HepG2 (cell line): Measurements from ENCODE around the gene GMCL2. TPM values are rescaled to one million over a fixed set of nuclear protein-coding genes. Genes with fewer than 3 reads are reported as not detected.
A peak's percentile ranks its signal among the peaks of the same experiment; 100 is the strongest.

Experiments
- CC2D1A ChIP-seq: sonication (generic); formaldehyde crosslinking; IDR thresholded peaks from 2 replicates; pipeline ENCODE4 v1.8.1; 2023; ENCODE audit warnings: mild to moderate bottlenecking, missing genetic modification reagents
- ELF3 ChIP-seq: IDR thresholded peaks from 2 replicates; pipeline ENCODE4 v1.6.1; 2016; ENCODE audit warnings: missing genetic modification reagents, missing compliant biosample characterization
- IKZF4 ChIP-seq: sonication (generic); formaldehyde crosslinking; IDR thresholded peaks from 2 replicates; pipeline ENCODE4 v1.5.1; 2020; ENCODE audit warnings: borderline replicate concordance, mild to moderate bottlenecking, low read depth, missing genetic modification reagents; ENCODE audit errors: not compliant biosample characterization
- MTF2 ChIP-seq: sonication (generic); formaldehyde crosslinking; IDR thresholded peaks from 2 replicates; pipeline ENCODE4 v1.5.0; 2020; ENCODE audit warnings: missing genetic modification reagents, borderline replicate concordance
- NONO ChIP-seq, 2 experiments: fragments of 450-650 bp in 1 of 2; sonication (generic) in 1 of 2; formaldehyde crosslinking in 1 of 2; IDR thresholded peaks in 1 of 2; conservative IDR thresholded peaks in 1 of 2; 2 replicates each; pipeline versions ENCODE4 v1.6.1 to v1.8.0; 2017 to 2022; ENCODE audit warnings: mild to moderate bottlenecking in 1 of 2, missing genetic modification reagents in 1 of 2, moderate library complexity in 1 of 2
- RAD21 ChIP-seq: fragments of 450-650 bp; formaldehyde crosslinking; IDR thresholded peaks from 2 replicates; pipeline ENCODE4 v1.5.0; 2020; ENCODE audit warnings: mild to moderate bottlenecking
- SAFB2 ChIP-seq: sonication (generic); formaldehyde crosslinking; IDR thresholded peaks from 2 replicates; pipeline ENCODE4 v1.5.1; 2020; ENCODE audit warnings: missing genetic modification reagents, low read depth, mild to moderate bottlenecking, borderline replicate concordance
- ZNF160 ChIP-seq: sonication (generic); formaldehyde crosslinking; IDR thresholded peaks from 2 replicates; pipeline ENCODE4 v1.8.0; 2022; ENCODE audit warnings: mild to moderate bottlenecking, inconsistent platforms, missing genetic modification reagents
- ZNF335 ChIP-seq: sonication (generic); formaldehyde crosslinking; IDR thresholded peaks from 2 replicates; pipeline ENCODE4 v1.4.0; 2020; ENCODE audit warnings: missing genetic modification reagents
- ZNF343 ChIP-seq: sonication (generic); formaldehyde crosslinking; IDR thresholded peaks from 2 replicates; pipeline ENCODE4 v1.4.0; 2020; ENCODE audit warnings: mild to moderate bottlenecking, missing genetic modification reagents
- ZNF407 ChIP-seq: sonication (generic); formaldehyde crosslinking; IDR thresholded peaks from one replicate; pipeline ENCODE4 v1.5.1; 2020; ENCODE audit warnings: mild to moderate bottlenecking, missing genetic modification reagents; ENCODE audit errors: not compliant biosample characterization
- polyA plus RNA-seq, 8 experiments: library from polyadenylated mRNA; depleted of rRNA in 3 of 8; stranded (reverse) in 7 of 8; unstranded in 1 of 8; fragments of >200 nt; fragmentation: Illumina TruSeq in 4 of 8; extraction: Trizol in 4 of 8; gene quantifications; 2 replicates each; pipeline versions ENCODE4 v1.2.1 to v1.2.3, GENCODE V29; 2011 to 2016; ENCODE audit warnings: low read depth in 4 of 8, missing spikeins in 1 of 8, mixed read lengths in 1 of 8; ENCODE audit not compliant: insufficient read depth in 1 of 8
- total RNA-seq, 5 experiments: library from RNA; depleted of rRNA; stranded (reverse); fragments of >200 nt; fragmentation: Illumina TruSeq; extraction: Trizol; gene quantifications; 2 replicates each; pipeline ENCODE4 v1.2.3, GENCODE V29; 2016; ENCODE audit warnings: low read depth in 1 of 5
- TF ChIP-seq, protein P1 (sequence below): sonication (generic); formaldehyde crosslinking; IDR thresholded peaks from 2 replicates; pipeline ENCODE4 v1.5.1; 2020; ENCODE audit warnings: mild to moderate bottlenecking, missing genetic modification reagents, borderline replicate concordance
- TF ChIP-seq, protein P2 (sequence below): sonication (generic); formaldehyde crosslinking; IDR thresholded peaks from 2 replicates; pipeline ENCODE4 v1.4.0; 2020; ENCODE audit warnings: missing genetic modification reagents, borderline replicate concordance

The GMCL2 gene
- total and polyA plus RNA-seq, 2 of the 13 experiments (the other 11 are each of a cell fraction or from before 2014, with no cell fraction given): 0.03 TPM; not detected in 1

DNA sequence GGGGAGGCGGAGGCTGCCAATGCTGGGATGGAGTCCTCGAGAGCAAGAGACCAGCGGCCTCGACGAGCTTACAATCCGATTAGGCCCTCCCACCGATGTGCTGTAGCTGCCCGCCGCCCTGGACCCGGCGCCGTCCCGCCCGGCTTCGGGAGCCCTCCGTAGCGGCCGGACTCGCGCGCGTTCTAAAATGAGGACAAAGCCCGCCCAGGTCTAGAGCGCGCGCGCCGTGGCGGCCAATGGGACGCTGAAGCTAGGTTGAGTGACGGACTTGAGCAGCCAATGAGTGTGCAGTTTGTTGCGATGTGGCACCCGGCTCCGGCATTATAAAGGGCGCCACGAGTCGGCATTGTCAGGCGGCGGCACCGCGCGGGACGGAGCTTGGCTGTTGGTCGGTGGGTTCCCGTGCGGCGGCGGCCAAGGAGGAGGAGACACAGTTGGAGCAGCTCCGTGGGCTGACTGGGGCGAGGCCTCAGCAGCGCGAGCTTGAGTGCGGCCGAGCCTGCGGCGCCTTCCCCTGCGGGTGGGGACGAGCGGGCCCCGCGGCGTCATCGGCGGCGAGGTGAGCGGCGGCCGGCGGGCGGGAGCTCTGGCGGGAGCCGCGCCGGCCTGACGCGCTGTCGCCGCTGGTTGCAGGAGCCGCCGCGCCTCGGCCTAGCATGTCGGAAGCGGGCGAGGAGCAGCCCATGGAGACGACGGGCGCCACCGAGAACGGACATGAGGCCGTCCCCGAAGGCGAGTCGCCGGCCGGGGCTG is 17.2 kb upstream of the GMCL2 start, which contains the start of gene HNRNPAB (continued):
- TF ChIP-seq ZNF407 (peak; percentile 51), CC2D1A (CRISPR knock-in tag) (0 out of 2 replicates have a peak, but pooled peaks have one; percentile 46), ELF3 (CRISPR knock-in tag) (no peak), NONO (IDR thresholded peaks at IDR 0.05) (no peak), NONO (CRISPR knock-in tag; conservative IDR thresholded peaks at IDR 0.05) (peak; percentile 94), SAFB2 (CRISPR knock-in tag) (no peak), MTF2 (no peak), IKZF4 (CRISPR knock-in tag) (no peak), ZNF160 (CRISPR knock-in tag) (peak; percentile 42; the same call in 1 of the 2 replicates), RAD21 (CRISPR knock-in tag) (no peak), ZNF343 (CRISPR knock-in tag) (peak; percentile 93), ZNF335 (no peak)
- TF ChIP-seq, protein P1, sequence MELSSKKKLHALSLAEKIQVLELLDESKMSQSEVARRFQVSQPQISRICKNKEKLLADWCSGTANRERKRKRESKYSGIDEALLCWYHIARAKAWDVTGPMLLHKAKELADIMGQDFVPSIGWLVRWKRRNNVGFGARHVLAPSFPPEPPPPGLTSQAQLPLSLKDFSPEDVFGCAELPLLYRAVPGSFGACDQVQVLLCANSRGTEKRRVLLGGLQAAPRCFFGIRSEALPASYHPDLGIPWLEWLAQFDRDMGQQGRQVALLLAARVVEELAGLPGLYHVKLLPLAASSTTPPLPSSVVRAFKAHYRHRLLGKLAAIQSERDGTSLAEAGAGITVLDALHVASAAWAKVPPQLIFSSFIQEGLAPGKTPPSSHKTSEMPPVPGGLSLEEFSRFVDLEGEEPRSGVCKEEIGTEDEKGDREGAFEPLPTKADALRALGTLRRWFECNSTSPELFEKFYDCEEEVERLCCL (CRISPR knock-in tag): no peak
- TF ChIP-seq, protein P2, sequence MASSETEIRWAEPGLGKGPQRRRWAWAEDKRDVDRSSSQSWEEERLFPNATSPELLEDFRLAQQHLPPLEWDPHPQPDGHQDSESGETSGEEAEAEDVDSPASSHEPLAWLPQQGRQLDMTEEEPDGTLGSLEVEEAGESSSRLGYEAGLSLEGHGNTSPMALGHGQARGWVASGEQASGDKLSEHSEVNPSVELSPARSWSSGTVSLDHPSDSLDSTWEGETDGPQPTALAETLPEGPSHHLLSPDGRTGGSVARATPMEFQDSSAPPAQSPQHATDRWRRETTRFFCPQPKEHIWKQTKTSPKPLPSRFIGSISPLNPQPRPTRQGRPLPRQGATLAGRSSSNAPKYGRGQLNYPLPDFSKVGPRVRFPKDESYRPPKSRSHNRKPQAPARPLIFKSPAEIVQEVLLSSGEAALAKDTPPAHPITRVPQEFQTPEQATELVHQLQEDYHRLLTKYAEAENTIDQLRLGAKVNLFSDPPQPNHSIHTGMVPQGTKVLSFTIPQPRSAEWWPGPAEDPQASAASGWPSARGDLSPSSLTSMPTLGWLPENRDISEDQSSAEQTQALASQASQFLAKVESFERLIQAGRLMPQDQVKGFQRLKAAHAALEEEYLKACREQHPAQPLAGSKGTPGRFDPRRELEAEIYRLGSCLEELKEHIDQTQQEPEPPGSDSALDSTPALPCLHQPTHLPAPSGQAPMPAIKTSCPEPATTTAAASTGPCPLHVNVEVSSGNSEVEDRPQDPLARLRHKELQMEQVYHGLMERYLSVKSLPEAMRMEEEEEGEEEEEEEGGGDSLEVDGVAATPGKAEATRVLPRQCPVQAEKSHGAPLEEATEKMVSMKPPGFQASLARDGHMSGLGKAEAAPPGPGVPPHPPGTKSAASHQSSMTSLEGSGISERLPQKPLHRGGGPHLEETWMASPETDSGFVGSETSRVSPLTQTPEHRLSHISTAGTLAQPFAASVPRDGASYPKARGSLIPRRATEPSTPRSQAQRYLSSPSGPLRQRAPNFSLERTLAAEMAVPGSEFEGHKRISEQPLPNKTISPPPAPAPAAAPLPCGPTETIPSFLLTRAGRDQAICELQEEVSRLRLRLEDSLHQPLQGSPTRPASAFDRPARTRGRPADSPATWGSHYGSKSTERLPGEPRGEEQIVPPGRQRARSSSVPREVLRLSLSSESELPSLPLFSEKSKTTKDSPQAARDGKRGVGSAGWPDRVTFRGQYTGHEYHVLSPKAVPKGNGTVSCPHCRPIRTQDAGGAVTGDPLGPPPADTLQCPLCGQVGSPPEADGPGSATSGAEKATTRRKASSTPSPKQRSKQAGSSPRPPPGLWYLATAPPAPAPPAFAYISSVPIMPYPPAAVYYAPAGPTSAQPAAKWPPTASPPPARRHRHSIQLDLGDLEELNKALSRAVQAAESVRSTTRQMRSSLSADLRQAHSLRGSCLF (CRISPR knock-in tag): peak; percentile 83; the same call in 1 of the 2 replicates
